Endothelial cell of umbilical vein (primary cell): ENCODE measurements around the gene ZNF423. TPM values are rescaled to one million over a fixed set of nuclear protein-coding genes. Genes with fewer than 3 reads are reported as not detected.

Experiments
- BruUV-seq: library from RNA; stranded (reverse); fragments of 400-500 nt; replicated peaks from 2 replicates; lab custom pipeline; 2021; lab: Mats Ljungman, UMichigan
- CTCF ChIA-PET: fragments of 300-600, 350-600 bp; sonication (Branson Sonifier 250); formaldehyde crosslinking; loops from one replicate; lab custom pipeline; 2021; ENCODE audit warnings: antibody characterized with exemption, inconsistent platforms; lab: Charles Lee
- POLR2A ChIA-PET: fragments of 300-600, 350-600 bp; sonication (Branson Sonifier 250); formaldehyde crosslinking; loops from one replicate; lab custom pipeline; 2021; ENCODE audit warnings: antibody characterized with exemption, inconsistent platforms; lab: Charles Lee
- DNase-seq: peaks from one replicate; pipeline ENCODE4 v3.0.0-alpha.2; 2011; ENCODE audit warnings: low read depth, low spot score
- FAIRE-seq: peaks from 2 replicates; lab custom pipeline; 2011; peaks lifted over from hg19 to GRCh38; lab: Jason Lieb, UNC
- H2AFZ ChIP-seq: 2 replicates; pipeline ENCODE4 v1.6.0; 2012; ENCODE audit warnings: low read depth, low read length, control low read depth, inconsistent platforms
- H3K27ac ChIP-seq: 2 replicates; pipeline ENCODE4 v1.5.1; 2011; ENCODE audit warnings: low read depth, mild to moderate bottlenecking, control low read depth, low read length, moderate library complexity; ENCODE audit not compliant: insufficient read depth
- H3K27me3 ChIP-seq, 2 experiments: 2 replicates each; pipeline versions ENCODE4 v1.6.0 to v1.6.1; 2011; ENCODE audit warnings: low read length in 2 of 2, mixed read lengths in 1 of 2; ENCODE audit not compliant: control insufficient read depth in 2 of 2, insufficient read depth in 2 of 2
- H3K36me3 ChIP-seq, 2 experiments: 2 replicates in 1 of 2; 3 replicates in 1 of 2; pipeline ENCODE4 v1.5.1; 2011; ENCODE audit warnings: low read length in 2 of 2, mild to moderate bottlenecking in 1 of 2, moderate library complexity in 1 of 2; ENCODE audit not compliant: control insufficient read depth in 2 of 2, insufficient read depth in 2 of 2; ENCODE audit errors: extremely low read depth in 1 of 2
- H3K4me1 ChIP-seq: 3 replicates; pipeline ENCODE4 v1.5.1; 2011; ENCODE audit warnings: mild to moderate bottlenecking, low read length; ENCODE audit not compliant: control insufficient read depth, insufficient read depth; ENCODE audit errors: extremely low read depth
- H3K4me2 ChIP-seq: 2 replicates; pipeline ENCODE4 v1.6.1; 2011; ENCODE audit warnings: low read length, control low read depth, mixed read lengths; ENCODE audit not compliant: insufficient read depth
- H3K4me3 ChIP-seq, 3 experiments: fragments of 200-600 bp in 1 of 3; sonication (generic), shearing (Covaris generic) in 1 of 3; replicated peaks in 1 of 3; 2 replicates each; pipeline ENCODE4 v1.5.1; 2011 to 2016; ENCODE audit warnings: control low read depth in 3 of 3, low read length in 3 of 3, mild to moderate bottlenecking in 2 of 3, inconsistent platforms in 1 of 3, low read depth in 1 of 3, moderate library complexity in 1 of 3; ENCODE audit not compliant: insufficient read depth in 1 of 3
- H3K79me2 ChIP-seq: 2 replicates; pipeline ENCODE4 v1.6.0; 2012; ENCODE audit warnings: low read length, inconsistent platforms; ENCODE audit not compliant: control insufficient read depth, insufficient read depth
- H3K9ac ChIP-seq: replicated peaks from 2 replicates; pipeline ENCODE3; 2011; ENCODE audit warnings: low read length, control low read depth; ENCODE audit not compliant: insufficient read depth; ENCODE audit errors: extremely low read depth
- H3K9me1 ChIP-seq: replicated peaks from 3 replicates; pipeline ENCODE4 v1.6.0; 2011; ENCODE audit warnings: mild to moderate bottlenecking, low read length; ENCODE audit not compliant: control insufficient read depth, insufficient read depth; ENCODE audit errors: extremely low read depth
- H3K9me3 ChIP-seq: replicated peaks from 2 replicates; pipeline ENCODE4 v1.5.1; 2012; ENCODE audit warnings: low read length, inconsistent platforms; ENCODE audit not compliant: control insufficient read depth, insufficient read depth
- H4K20me1 ChIP-seq: replicated peaks from 2 replicates; pipeline ENCODE3; 2011; ENCODE audit warnings: mild to moderate bottlenecking, low read length; ENCODE audit not compliant: control insufficient read depth, insufficient read depth; ENCODE audit errors: extremely low read depth
- EZH2 ChIP-seq: IDR thresholded peaks from 2 replicates; pipeline ENCODE4 v1.6.1; 2012; ENCODE audit warnings: borderline replicate concordance, low read depth, mild to moderate bottlenecking, moderate library complexity, low read length, inconsistent platforms; ENCODE audit not compliant: severe bottlenecking
- FOS ChIP-seq: IDR thresholded peaks from 2 replicates; pipeline ENCODE4 v1.6.1; 2011; ENCODE audit warnings: mild to moderate bottlenecking, low read length, moderate library complexity, borderline replicate concordance; ENCODE audit not compliant: insufficient read depth
- GATA2 ChIP-seq: IDR thresholded peaks from 2 replicates; pipeline ENCODE4 v1.7.0; 2011; ENCODE audit warnings: low read depth, mild to moderate bottlenecking, moderate library complexity, mixed read lengths, low read length; ENCODE audit not compliant: insufficient read length, insufficient read depth
- JUN ChIP-seq: IDR thresholded peaks from 2 replicates; pipeline ENCODE4 v1.6.1; 2011; ENCODE audit warnings: borderline replicate concordance, low read depth; ENCODE audit not compliant: insufficient read length, insufficient read depth
- MYC ChIP-seq: IDR thresholded peaks from one replicate; pipeline ENCODE4 v1.6.1; 2011; ENCODE audit warnings: mild to moderate bottlenecking, low read depth, low read length
- POLR2A ChIP-seq: IDR thresholded peaks from 2 replicates; pipeline ENCODE4 v1.6.1; 2012; ENCODE audit warnings: low read depth, mild to moderate bottlenecking, control low read depth, low read length
- POLR2AphosphoS5 ChIP-seq: IDR thresholded peaks from 2 replicates; pipeline ENCODE4 v1.6.1; 2012; ENCODE audit warnings: low read depth, mild to moderate bottlenecking, control low read depth, low read length, moderate library complexity; ENCODE audit not compliant: insufficient read depth
- dilution Hi-C: fragments of 300-500 bp; cut with MboI; formaldehyde crosslinking; loops from one replicate; pipeline ENCODE4 v1.15.0; 2019; ENCODE audit warnings: low sequenced_read_pairs; ENCODE audit not compliant: extremely low pct_ligation_motif_present
- intact Hi-C: fragments of 100-400 bp; cut with micrococcal nuclease; formaldehyde crosslinking; loops from one replicate; pipeline ENCODE4 v1.10.0; 2022
- polyA plus RNA-seq, 4 experiments: library from polyadenylated mRNA; depleted of rRNA in 3 of 4; stranded (reverse) in 3 of 4; unstranded in 1 of 4; fragments of >200 nt; gene quantifications; 2 replicates each; pipeline versions ENCODE4 v1.2.1 to v1.2.3, GENCODE V29; 2011 to 2012; ENCODE audit warnings: missing spikeins in 1 of 4
- total RNA-seq: library from RNA; stranded (reverse); gene quantifications from 2 replicates; pipeline ENCODE4 v1.2.3, GENCODE V29; 2021
- TF ChIP-seq, protein P1 (sequence below): IDR thresholded peaks from 2 replicates; pipeline ENCODE4 v1.6.1; 2011; ENCODE audit not compliant: insufficient read depth, insufficient read length
- TF ChIP-seq, protein P2 (sequence below), 2 donors: IDR thresholded peaks; 1 replicate in 1 of 2; 2 replicates in 1 of 2; pipeline ENCODE4 v1.5.1; 2011; ENCODE audit warnings: low read length in 2 of 2, mild to moderate bottlenecking in 2 of 2, moderate library complexity in 2 of 2, control low read depth in 1 of 2, inconsistent platforms in 1 of 2, low read depth in 1 of 2; ENCODE audit not compliant: insufficient read depth in 1 of 2; ENCODE audit errors: extremely low read depth in 1 of 2

The ZNF423 gene
- total and polyA plus RNA-seq, 2 donors (not counting 3 experiments of a cell fraction or from before 2014, with no cell fraction given) = 2.2 to 8.1 TPM

DNA sequence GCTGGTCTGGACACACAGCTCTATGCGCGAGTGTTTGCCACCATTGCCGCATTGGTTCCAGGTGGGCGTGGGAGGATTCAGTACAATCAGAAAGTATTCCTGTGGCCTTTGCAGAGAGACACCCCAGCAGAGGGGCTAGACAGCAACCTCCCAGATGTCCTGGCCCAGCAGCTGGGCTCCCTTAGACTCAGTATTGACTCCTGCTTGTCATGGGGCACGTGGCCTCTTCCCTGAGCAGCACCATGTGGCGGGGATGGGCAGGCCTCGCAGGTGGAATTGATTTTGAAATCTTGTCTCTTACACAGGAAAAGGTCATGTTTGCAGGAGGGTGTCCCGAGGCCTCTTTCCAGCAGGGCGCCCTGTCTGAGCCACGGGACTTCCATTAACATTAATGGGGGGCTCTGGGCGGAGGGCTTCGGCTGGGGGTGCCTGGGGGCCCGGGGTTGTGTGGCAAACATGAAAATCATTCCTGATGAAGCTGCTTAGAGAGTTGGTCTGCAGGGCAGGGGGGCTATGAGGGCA lies 385.9 kb downstream of the ZNF423 start:
- ChIA-PET POLR2A (no interaction called here), CTCF (no interaction called here)
- Histone ChIP-seq H3K9ac (no peak overlapping the region), H2AFZ (no peak overlapping the region), H3K79me2 (no peaks in the 10 kb centered on the region), H3K9me1 (no peaks in the 10 kb centered on the region), H3K4me2 (no peak overlapping the region), H4K20me1 (no peaks in the 10 kb centered on the region), H3K4me3 (no peak overlapping the region), H3K9me3 (no peaks in the 10 kb centered on the region), H3K4me1 (no peaks in the 10 kb centered on the region), H3K36me3 (no peaks in the 10 kb centered on the region), H3K27ac (no peak overlapping the region), H3K27me3 (no peaks in the 10 kb centered on the region)
- intact Hi-C loops = no loop called here
- dilution Hi-C loops = no loop called here
- BruUV-seq = no TSS peak
- no peak for DNase-seq
- no peak for FAIRE-seq
- TF ChIP-seq FOS (no peak), JUN (no peak), POLR2A (no peak), POLR2AphosphoS5 (no peak), EZH2 (no peak), MYC (no peak), GATA2 (no peak)
- TF ChIP-seq, protein P1, sequence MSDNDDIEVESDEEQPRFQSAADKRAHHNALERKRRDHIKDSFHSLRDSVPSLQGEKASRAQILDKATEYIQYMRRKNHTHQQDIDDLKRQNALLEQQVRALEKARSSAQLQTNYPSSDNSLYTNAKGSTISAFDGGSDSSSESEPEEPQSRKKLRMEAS = no peak

DNA sequence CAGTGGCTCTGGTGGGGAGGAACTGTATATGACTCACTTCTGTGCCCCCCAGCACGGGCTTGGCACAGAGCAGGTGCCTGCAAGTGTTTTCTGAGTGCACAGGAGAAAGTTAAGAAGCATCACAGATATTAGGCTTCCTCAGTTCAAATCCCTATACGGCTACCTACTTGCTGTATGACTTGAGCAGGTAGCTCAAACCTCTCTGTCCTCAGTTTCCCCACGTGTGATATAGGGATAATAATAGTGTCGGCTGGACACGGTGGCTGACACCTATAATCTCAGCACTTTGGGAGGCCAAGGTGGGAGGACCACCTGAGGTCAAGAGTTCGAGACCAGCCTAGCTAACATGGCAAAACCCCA lies 386.6 kb downstream of the ZNF423 start:
- H3K9me3 ChIP-seq = no peaks in the 10 kb centered on the region

More for the DNA sequence above, 386.6 kb downstream of the ZNF423 start:
- DNase-seq (no peak), FAIRE-seq (no peak)
- dilution Hi-C loops = no loop called here
- intact Hi-C loops = no loop called here
- Histone ChIP-seq H4K20me1 (no peaks in the 10 kb centered on the region), H3K27me3 (no peaks in the 10 kb centered on the region), H2AFZ (no peak overlapping the region), H3K9ac (no peak overlapping the region), H3K36me3 (no peaks in the 10 kb centered on the region), H3K4me3 (no peak overlapping the region), H3K4me2 (no peak overlapping the region), H3K9me1 (no peaks in the 10 kb centered on the region), H3K4me1 (no peaks in the 10 kb centered on the region), H3K27ac (no peak overlapping the region), H3K79me2 (no peaks in the 10 kb centered on the region)
- CTCF ChIA-PET = no interaction called here
- BruUV-seq = no TSS peak
- TF ChIP-seq POLR2AphosphoS5 (no peak), FOS (no peak), POLR2A (no peak), JUN (no peak), MYC (no peak), EZH2 (no peak), GATA2 (no peak)
- TF ChIP-seq, protein P1 = no peak
- TF ChIP-seq, protein P2, sequence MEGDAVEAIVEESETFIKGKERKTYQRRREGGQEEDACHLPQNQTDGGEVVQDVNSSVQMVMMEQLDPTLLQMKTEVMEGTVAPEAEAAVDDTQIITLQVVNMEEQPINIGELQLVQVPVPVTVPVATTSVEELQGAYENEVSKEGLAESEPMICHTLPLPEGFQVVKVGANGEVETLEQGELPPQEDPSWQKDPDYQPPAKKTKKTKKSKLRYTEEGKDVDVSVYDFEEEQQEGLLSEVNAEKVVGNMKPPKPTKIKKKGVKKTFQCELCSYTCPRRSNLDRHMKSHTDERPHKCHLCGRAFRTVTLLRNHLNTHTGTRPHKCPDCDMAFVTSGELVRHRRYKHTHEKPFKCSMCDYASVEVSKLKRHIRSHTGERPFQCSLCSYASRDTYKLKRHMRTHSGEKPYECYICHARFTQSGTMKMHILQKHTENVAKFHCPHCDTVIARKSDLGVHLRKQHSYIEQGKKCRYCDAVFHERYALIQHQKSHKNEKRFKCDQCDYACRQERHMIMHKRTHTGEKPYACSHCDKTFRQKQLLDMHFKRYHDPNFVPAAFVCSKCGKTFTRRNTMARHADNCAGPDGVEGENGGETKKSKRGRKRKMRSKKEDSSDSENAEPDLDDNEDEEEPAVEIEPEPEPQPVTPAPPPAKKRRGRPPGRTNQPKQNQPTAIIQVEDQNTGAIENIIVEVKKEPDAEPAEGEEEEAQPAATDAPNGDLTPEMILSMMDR (IDR thresholded peaks at IDR 0.05; ENCODE audit: extremely low read depth in 1 of 2, insufficient read depth in 1 of 2, low read depth in 1 of 2, low read length in 2 of 2) = no peak
- POLR2A ChIA-PET = no interaction called here
